HS-5 (cell line): ENCODE results near the gene ENOX1.

Source experiments
- DNase-seq: peaks from one replicate; pipeline ENCODE4 v3.0.0-alpha.2; 2012; ENCODE audit warnings: low read depth

Gene ENOX1

GRCh38 chr13:43484432-43485225 is 302.1 kb downstream of the ENOX1 start:
- DNase-seq, result no peak

DNA sequence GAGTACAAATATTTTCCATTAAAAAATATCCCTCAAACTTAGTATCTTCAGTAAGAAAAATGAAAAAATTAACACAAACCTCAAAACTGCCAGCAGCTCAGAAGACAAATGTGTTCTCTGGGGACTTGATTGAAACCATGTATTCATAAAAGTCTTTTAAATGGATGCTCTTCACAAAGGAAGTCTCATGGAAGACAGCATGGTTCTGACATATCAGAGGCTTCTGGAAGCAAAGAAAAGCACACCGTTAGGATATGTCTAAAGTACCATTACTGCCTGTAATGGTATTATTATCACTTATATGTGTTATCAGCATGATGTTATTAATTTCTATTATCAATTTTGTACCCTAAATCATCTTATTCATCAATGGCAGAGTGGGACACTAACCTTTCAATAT is 302.8 kb downstream of the ENOX1 start:
- DNase-seq, result no peak

DNA sequence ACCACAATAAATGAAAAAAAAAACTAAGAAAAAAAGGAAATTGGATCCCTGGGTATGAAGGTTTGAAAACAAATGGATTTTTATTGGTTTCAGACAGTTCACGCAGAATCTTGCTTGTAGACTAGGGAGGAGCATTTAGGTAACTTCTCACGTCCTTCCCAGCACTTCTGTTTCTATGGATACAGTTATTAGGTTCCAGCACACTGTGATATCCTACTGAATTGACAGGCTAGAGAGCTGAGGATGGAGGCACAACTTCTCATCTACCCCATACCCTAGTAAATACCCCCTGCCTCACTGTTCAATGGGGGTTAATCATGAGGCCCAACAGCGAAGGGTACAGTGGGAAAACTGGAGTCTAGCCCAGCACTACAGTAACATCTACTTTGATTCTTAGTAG is 304.1 kb downstream of the ENOX1 start:
- no peak for DNase-seq

DNA sequence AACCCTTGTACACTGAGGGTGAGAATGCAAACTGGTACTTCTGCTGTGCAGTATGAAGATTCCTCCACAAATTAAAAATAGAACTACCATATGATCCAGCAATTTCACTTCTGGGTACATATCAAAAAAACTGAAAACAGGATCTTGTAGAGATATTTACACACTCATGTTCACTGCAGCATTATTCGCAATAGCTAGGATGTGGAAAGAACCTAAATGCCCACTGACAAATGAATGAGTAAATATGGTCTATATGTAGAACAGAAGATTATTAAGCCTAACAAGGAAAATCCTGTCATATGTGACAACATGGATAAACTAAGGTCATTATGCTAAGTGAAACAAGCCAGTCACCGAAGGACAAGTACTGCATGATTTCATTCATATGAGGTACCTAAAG is 304.7 kb downstream of the ENOX1 start:
- DNase-seq, result no peak

DNA sequence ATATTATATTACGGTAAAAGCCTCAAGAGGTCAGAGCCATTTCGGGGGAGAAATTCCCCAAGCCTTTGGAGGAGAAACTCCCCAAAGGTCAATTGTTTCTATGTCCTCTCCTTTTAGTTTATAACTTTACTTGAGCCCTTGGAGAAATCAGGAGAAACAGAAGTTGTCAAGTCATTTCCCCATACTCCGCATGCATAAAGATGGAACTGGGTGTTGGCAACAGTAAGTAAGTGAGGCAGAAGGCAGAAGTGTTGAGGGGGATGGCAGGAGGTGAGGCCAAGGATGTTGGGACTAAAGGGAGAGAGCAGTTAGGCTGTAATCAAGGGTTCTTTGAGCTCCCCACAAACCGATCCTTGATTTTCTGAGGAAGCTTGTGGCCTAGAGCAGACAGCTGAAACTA is 307.9 kb downstream of the ENOX1 start:
- DNase-seq, result no peak

DNA sequence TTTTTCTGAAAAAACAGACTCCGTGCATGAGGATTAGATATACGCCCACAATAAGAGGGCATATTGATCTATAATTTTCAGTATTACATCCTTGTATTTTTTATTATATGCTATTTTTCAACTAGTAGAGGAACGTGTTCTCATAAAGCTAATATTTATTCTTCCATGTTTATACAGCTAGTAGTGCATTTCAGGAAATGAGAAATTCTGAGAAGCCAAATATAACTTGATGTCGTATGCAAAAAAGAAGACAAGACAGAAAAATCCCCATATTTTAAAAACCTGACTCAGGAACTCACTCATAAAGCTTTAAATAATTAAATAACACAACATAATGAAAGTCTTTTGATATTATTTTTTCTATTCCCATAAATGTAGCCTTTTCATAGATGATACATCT is 308.6 kb downstream of the ENOX1 start:
- DNase-seq, result no peak

GRCh38 chr13:43475140-43475539 is 311.6 kb downstream of the ENOX1 start:
- DNase-seq, result no peak

DNA sequence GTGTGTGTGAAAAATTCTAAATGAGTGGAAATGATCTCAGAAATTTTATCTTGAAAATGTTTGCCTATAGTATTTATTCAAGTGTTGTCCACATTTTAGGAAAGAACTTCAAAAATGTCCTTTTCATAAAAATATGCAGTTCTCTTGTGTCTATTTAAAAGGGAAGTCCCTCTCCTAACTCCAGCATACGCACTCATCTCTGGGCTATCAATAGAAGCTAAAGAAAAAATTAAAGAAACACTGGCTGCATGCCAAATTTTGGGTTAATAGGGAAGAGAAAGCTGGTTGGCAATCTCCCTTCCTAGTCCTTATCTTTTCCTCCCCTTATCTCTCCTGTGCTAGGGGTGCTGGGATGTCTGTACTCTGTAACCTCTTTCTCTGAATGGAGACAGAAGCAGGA is 313.3 kb downstream of the ENOX1 start:
- no peak for DNase-seq

DNA sequence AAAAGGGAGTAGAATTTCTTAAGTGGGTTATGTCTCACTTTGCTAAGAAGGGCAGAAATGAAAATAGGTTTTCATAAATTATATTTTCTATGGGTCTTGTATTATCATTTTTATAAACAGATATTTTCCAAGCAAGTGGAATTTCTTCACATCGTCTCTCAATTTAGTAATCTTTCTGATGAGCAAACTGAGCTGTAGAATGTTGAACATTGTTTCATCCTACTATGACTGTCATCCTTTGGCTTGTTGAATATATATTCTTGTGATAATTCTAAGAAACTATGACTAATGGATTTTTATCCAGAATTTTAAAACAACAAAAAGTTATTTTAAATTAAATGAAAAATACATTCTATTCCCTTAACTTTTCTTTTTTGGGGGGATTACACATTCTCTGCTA is 313.8 kb downstream of the ENOX1 start:
- DNase-seq, result no peak

GRCh38 chr13:43472339-43472738 is 314.4 kb downstream of the ENOX1 start:
- no peak for DNase-seq

- DNase-seq, result no peak
Measured at GRCh38 chr13:43470610-43471009, 316.2 kb downstream of the ENOX1 start.

DNA sequence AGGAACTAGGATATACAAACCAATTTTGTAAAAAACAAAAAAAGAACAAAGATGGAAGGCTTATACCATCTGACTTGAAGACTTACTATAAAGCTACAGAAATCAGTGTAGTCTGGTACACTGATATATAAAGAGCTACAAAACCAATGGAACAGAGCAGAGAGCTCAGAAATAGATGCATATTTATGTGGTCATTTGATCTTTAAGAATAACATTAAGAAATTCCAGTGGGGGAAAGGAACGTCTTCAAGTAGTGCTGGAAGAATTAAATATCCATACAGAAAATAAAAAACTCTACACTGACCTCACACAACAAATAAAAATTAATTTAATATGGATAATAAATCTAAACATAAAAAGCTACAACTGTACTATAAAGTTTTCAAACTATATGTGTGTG is 317.0 kb downstream of the ENOX1 start:
- no peak for DNase-seq

- no peak for DNase-seq
Measured at GRCh38 chr13:43464578-43465264, 322.1 kb downstream of the ENOX1 start.

- DNase-seq, result no peak
Measured at GRCh38 chr13:43448605-43449336, 338.0 kb downstream of the ENOX1 start.

- DNase-seq, result no peak
Measured at GRCh38 chr13:43446126-43446525, 340.6 kb downstream of the ENOX1 start.

- DNase-seq, result no peak
Measured at GRCh38 chr13:43445668-43446067, 341.1 kb downstream of the ENOX1 start.

DNA sequence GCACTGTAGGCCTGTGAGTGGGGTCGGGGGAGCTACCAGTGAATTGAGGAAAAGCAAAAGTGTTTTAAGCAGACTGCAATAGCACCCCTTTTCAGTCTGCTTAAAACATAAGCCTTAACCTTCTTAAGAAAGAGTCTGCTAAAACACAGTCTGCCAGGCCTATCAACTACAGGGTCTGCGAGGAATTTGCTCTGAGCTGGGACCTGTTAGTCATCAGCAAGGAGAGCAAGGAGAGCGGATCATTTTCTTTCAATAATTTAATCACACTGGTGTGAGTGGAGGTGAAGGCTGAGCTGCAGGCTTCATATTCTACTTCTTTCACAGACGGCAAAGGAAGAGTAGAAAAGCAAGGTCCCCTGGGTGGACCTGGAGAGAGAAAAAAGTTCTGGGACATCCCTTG is 342.7 kb downstream of the ENOX1 start:
- no peak for DNase-seq

GRCh38 chr13:43441899-43442499 is 344.8 kb downstream of the ENOX1 start:
- no peak for DNase-seq

- DNase-seq, result no peak
Measured at GRCh38 chr13:43441464-43441863, 345.3 kb downstream of the ENOX1 start.

DNA sequence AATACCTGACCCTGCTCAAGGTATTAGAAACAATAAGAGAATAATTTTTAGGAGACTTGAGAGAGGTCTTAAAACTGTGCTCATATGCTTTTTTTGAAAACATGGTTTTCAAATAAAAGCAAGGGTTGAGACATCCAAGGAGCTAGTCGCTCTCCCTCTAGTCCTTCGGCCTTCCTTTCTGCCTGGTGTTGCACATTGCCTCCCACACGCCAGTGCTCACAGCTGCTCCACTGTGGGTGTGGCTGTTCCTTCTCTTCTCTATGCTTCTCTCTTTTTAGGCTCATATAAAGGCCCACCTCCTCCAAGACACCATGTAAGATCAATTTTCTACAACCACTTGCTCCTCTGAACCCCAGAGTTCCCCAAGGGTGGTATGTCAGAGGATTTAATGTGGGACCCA is 352.6 kb downstream of the ENOX1 start:
- no peak for DNase-seq

GRCh38 chr13:43433691-43434141 is 353.1 kb downstream of the ENOX1 start:
- no peak for DNase-seq

DNA sequence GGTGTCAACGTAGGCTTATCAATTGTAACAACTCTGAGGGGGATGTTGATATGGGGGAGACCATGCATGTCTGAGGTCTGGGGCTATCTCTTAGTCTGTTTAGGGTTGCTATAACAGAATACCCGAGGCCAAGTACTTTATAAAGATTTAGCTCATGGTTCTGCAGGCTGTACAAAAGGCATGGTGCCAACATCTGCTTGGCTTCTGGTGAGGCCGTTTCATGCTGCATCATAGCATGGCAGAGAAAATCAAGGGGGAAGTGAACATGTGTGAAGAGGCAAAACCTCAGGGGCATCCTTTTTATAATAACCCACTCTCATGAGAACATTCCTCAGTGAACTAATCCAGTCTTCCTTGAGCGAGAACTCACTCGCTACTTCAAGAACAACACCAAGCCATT is 353.8 kb downstream of the ENOX1 start:
- DNase-seq, result no peak

- no peak for DNase-seq
Measured at GRCh38 chr13:43431841-43432240, 354.9 kb downstream of the ENOX1 start.
